GM18909 (cell line): ENCODE results near the gene PSMG3.

Experiments used
- ATAC-seq: cut with Tn5 transposase; IDR thresholded peaks from one replicate; pipeline ENCODE4 v1.9.1; 2021; ENCODE audit warnings: mild to moderate bottlenecking; ENCODE audit not compliant: unreplicated experiment, poor library complexity

The PSMG3 gene

GRCh38 chr7:1560620-1561031 lies 9.2 kb downstream of the PSMG3 start:
- ATAC-seq = no peak

- ATAC-seq = no peak
These were observed 9.9 kb downstream of the PSMG3 start for GRCh38 chr7:1559626-1560590.

GRCh38 chr7:1558841-1559625 lies 10.8 kb downstream of the PSMG3 start:
- ATAC-seq = no peak

- no peak for ATAC-seq
These were observed 11.5 kb downstream of the PSMG3 start for GRCh38 chr7:1558181-1558811.

GRCh38 chr7:1557771-1558170 lies 12.1 kb downstream of the PSMG3 start:
- no peak for ATAC-seq

- no peak for ATAC-seq
These were observed 12.8 kb downstream of the PSMG3 start for GRCh38 chr7:1557006-1557405.

DNA sequence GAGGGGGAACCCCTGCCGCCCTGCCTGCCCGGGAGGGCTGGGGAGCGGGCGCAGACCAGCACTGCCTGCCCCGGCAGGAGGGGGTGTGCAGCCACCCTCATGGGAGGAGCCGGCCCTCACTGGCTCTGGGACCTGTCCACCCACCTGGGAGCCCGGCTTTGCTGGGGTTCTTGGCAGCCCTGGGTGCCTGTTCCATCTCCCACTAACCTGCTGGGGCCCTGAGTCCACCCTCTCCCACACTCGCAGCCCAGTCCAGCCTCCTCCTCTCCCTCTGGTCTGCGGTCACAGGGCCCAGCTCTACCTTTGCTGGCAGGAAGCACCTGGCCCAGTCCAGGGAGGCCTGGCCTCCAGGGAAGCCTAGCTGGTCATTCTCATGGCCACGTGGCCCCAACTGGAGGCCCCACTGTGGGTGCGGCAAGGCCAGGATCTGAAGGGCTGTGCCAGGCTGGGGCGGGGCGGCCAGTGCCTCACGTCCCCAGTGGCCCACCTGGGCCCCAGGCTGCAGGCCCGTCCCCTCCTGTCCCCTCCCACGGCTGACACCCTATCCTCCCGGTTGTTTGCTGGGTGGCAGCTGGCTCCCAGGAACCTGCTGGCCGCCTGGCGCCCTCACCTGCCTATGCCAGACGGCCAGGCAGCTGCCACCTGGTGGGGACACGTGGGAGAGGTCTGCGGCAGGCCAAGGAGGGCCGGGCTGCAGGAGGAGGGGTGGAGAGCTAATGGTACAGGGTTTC lies 13.9 kb downstream of the PSMG3 start, which contains the start of gene TMEM184A:
TMEM184A (minus strand) TSS at position 393 of the 731 bp plus-strand sequence. CDS start 721 bp downstream, outside the sequence.
- ATAC-seq = no peak

GRCh38 chr7:1555046-1555812 lies 14.6 kb downstream of the PSMG3 start:
- ATAC-seq = no peak

- ATAC-seq = no peak
These were observed 15.3 kb downstream of the PSMG3 start for GRCh38 chr7:1554333-1555045.

DNA sequence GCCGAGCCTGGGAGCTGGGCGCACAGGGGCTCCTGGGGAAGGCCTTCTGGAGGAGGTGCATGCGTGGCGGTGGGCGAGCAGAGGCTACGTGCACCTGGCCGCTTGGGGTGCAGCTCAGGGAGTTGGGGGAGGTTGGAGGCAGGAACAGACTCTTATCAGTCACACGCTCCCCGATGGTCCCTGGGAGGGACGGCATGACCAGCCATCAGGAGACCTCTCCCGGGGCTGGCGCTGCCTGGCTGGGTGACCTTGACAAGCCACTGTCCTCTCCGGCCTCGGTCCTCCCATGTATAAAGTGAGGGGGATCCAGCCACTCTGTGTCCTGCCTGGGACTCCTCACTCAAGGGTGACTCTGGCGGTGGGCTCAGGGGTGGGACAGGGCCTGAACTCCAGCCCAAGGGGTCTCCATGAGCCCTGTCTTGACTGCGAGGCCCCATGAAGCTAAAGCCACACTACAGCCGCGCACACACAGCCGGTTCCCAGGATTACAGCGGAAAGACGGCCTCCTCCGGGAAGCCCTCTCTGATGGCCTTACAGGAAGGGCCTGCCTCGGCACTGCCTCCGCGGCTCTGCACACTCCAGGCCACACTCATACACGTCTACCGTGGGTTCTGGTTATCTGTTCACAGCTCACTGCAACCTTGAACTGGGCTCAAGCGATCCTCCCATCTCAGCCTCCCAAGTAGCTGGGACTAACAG lies 16.2 kb downstream of the PSMG3 start:
- no peak for ATAC-seq

- no peak for ATAC-seq
These were observed 17.6 kb downstream of the PSMG3 start for GRCh38 chr7:1552200-1552599.

DNA sequence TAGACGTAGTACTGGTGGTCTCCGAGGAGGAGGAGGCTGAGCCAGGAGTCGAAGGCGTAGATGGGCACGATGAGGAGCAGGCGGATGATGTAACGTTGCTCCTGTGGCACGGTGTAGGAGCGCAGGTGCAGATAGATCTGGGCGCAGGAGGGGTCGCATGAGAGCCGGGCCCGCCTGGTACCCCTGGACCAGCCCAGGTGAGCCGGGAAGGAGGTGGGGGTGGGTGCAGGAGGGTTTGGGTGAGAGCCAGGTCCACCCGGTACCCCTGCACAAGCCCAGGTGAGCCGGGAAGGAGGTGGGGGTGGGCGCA lies 19.0 kb downstream of the PSMG3 start:
- ATAC-seq = no peak

- ATAC-seq = no peak
These were observed 19.6 kb downstream of the PSMG3 start for GRCh38 chr7:1550005-1550845.

GRCh38 chr7:1549357-1550004 lies 20.4 kb downstream of the PSMG3 start:
- no peak for ATAC-seq

- no peak for ATAC-seq
These were observed 20.9 kb downstream of the PSMG3 start for GRCh38 chr7:1548944-1549343.

DNA sequence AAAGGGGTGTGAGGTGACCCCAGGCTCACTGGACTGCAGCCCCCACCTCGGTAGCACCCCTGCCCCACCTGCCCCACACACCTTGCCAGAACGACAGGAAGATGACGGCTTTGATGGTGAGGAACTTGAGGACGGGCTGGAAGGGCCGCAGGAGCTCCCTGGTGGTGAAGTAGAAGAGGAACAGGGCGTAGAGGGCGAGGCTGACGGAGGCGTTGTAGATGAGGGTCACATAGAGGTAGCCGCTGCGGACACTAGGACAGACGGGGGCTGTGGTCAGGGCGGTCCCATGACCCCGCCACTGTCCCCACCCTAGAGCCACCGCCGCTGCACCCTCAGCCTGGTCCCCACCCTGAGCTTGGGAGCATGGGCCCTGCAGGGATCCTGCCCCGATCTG lies 21.4 kb downstream of the PSMG3 start:
- ATAC-seq = no peak
